Keratinocyte (primary cell): Measurements from ENCODE around the gene ACACA. TPM values are rescaled to one million over a fixed set of nuclear protein-coding genes. Genes with fewer than 3 reads are reported as not detected.

Experiments used
- DNase-seq: peaks from one replicate; pipeline ENCODE4 v3.0.0-alpha.2; 2011; ENCODE audit warnings: low read depth, missing footprints, low spot score
- FAIRE-seq: peaks from 2 replicates; lab custom pipeline; 2011; peaks lifted over from hg19 to GRCh38; lab: Jason Lieb, UNC
- H2AFZ ChIP-seq: 2 replicates; pipeline ENCODE4 v1.6.0; 2012; ENCODE audit warnings: low read length, control low read depth, inconsistent platforms; ENCODE audit not compliant: control insufficient read depth
- H3K27ac ChIP-seq: 2 replicates; pipeline ENCODE4 v1.5.1; 2011; ENCODE audit warnings: low read length; ENCODE audit not compliant: control insufficient read depth, insufficient read depth
- H3K27me3 ChIP-seq: 3 replicates; pipeline ENCODE4 v1.6.0; 2011; ENCODE audit warnings: low read length; ENCODE audit not compliant: control insufficient read depth, insufficient read depth; ENCODE audit errors: extremely low read depth
- H3K36me3 ChIP-seq, 2 experiments: 2 replicates in 1 of 2; 3 replicates in 1 of 2; pipeline ENCODE4 v1.5.1; 2011; ENCODE audit warnings: low read length in 2 of 2, mild to moderate bottlenecking in 1 of 2; ENCODE audit not compliant: control insufficient read depth in 2 of 2, insufficient read depth in 2 of 2; ENCODE audit errors: extremely low read depth in 1 of 2
- H3K4me1 ChIP-seq: 3 replicates; pipeline ENCODE4 v1.5.1; 2011; ENCODE audit warnings: low read length; ENCODE audit not compliant: control insufficient read depth, insufficient read depth; ENCODE audit errors: extremely low read depth
- H3K4me2 ChIP-seq: 3 replicates; pipeline ENCODE4 v1.6.0; 2011; ENCODE audit warnings: low read depth, low read length; ENCODE audit not compliant: control insufficient read depth, insufficient read depth; ENCODE audit errors: extremely low read depth
- H3K4me3 ChIP-seq, 3 experiments: fragments of 200-600 bp in 1 of 3; sonication (generic) in 1 of 3; 2 replicates in 2 of 3; 3 replicates in 1 of 3; pipeline ENCODE4 v1.5.1; 2011 to 2016; ENCODE audit warnings: low read length in 3 of 3, mild to moderate bottlenecking in 3 of 3, control low read depth in 2 of 3, inconsistent platforms in 1 of 3, low read depth in 1 of 3, mixed read lengths in 1 of 3, mixed run types in 1 of 3, moderate library complexity in 1 of 3; ENCODE audit not compliant: control insufficient read depth in 2 of 3, insufficient read depth in 2 of 3; ENCODE audit errors: extremely low read depth in 1 of 3
- H3K79me2 ChIP-seq: 2 replicates; pipeline ENCODE4 v1.6.0; 2012; ENCODE audit warnings: low read length; ENCODE audit not compliant: control insufficient read depth, insufficient read depth
- H3K9ac ChIP-seq: 3 replicates; pipeline ENCODE4 v1.6.0; 2011; ENCODE audit warnings: low read length; ENCODE audit not compliant: control insufficient read depth, insufficient read depth; ENCODE audit errors: extremely low read depth
- H3K9me1 ChIP-seq: 3 replicates; pipeline ENCODE4 v1.6.0; 2011; ENCODE audit warnings: low read length; ENCODE audit not compliant: control insufficient read depth, insufficient read depth; ENCODE audit errors: extremely low read depth
- H3K9me3 ChIP-seq: 2 replicates; pipeline ENCODE4 v1.5.1; 2012; ENCODE audit warnings: low read depth, low read length; ENCODE audit not compliant: control insufficient read depth
- H4K20me1 ChIP-seq: 3 replicates; pipeline ENCODE4 v1.6.0; 2011; ENCODE audit warnings: low read length; ENCODE audit not compliant: control insufficient read depth, insufficient read depth; ENCODE audit errors: extremely low read depth
- CTCF ChIP-seq, 3 experiments: IDR thresholded peaks in 1 of 3; conservative IDR thresholded peaks in 1 of 3; optimal IDR thresholded peaks in 1 of 3; 2 replicates in 2 of 3; 3 replicates in 1 of 3; pipeline versions ENCODE3 to v1.5.1; 2011; ENCODE audit warnings: low read length in 3 of 3, mild to moderate bottlenecking in 3 of 3, moderate library complexity in 2 of 3, control low read depth in 1 of 3, inconsistent platforms in 1 of 3; ENCODE audit not compliant: insufficient read depth in 2 of 3; ENCODE audit errors: extremely low read depth in 1 of 3
- EZH2 ChIP-seq: IDR thresholded peaks from one replicate; pipeline ENCODE4 v1.6.1; 2012; ENCODE audit warnings: inconsistent platforms, mild to moderate bottlenecking, low read length, moderate library complexity
- dilution Hi-C: fragments of 300-500 bp; cut with MboI; formaldehyde crosslinking; loops from one replicate; pipeline ENCODE4 v1.7.0; 2020; ENCODE audit warnings: low sequenced_read_pairs; ENCODE audit not compliant: extremely low pct_ligation_motif_present
- polyA plus RNA-seq, 5 experiments: library from polyadenylated mRNA; depleted of rRNA in 3 of 5; stranded (reverse) in 3 of 5; stranded (forward) in 1 of 5; unstranded in 1 of 5; fragments of >200 nt; gene quantifications; 1 replicate in 1 of 5; 2 replicates in 3 of 5; 3 replicates in 1 of 5; pipeline versions ENCODE4 v1.2.1 to v1.2.3, GENCODE V29; 2011 to 2012; ENCODE audit warnings: missing spikeins in 2 of 5, low read depth in 1 of 5, low replicate concordance in 1 of 5

The ACACA gene
- polyA plus RNA-seq, 1 donor (not counting 4 experiments of a cell fraction or from before 2014, with no cell fraction given): 85.8 TPM

DNA sequence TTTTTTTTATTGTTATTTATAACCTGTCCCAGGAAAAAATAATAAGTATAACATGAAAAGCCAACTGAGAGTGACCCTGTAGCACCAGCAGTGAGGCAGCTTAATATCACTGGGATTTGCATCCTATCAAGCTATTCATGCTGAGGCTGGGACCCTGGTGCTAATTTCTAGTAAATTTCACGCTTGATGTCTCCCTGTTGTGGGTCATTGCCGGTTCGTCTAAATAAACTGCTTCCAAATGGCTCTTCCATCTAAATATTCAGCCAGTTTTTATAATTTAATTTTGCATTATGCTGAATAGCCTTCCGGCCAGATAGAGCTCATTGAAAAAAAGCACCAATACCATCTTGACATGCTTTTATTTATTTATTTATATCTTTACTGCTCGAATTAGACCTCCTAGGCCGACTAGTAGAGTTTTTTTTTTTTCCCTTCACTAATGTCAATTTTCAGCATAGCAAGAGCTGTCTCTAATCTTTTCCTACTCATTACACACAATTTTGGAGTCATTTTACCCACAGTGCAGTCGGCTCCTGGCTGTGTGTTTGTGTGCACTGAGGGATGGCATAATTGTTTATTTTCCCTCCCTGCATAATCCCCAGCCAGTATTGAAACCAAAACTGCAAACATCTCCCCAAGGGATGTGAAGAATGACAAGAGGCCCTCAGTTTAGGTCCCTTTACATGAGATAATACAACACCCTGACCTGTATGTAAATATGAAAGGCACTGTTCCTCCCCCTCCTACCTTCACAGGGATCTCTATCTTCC is 289.1 kb downstream of the ACACA start:
- H3K9ac ChIP-seq: no peak overlapping the region
- dilution Hi-C loops: no loop called here
- H2AFZ ChIP-seq: no peak overlapping the region
- FAIRE-seq: no peak
- no peaks in the 10 kb centered on the region for H3K79me2 ChIP-seq
- H3K4me3 ChIP-seq: no peak overlapping the region
- H3K4me1 ChIP-seq: no peaks in the 10 kb centered on the region
- H3K36me3 ChIP-seq: peaks cover 33 to 34% of the 10 kb centered on the region in 2 experiments
- no peaks in the 10 kb centered on the region for H3K9me1 ChIP-seq
- no peaks in the 10 kb centered on the region for H3K27me3 ChIP-seq
- H3K9me3 ChIP-seq: no peaks in the 10 kb centered on the region
- H3K4me2 ChIP-seq: no peak overlapping the region
- no peak overlapping the region for H3K27ac ChIP-seq
- TF ChIP-seq CTCF (optimal IDR thresholded peaks at IDR 0.05 in 1 of 3, IDR thresholded peaks at IDR 0.05 in 1 of 3, conservative IDR thresholded peaks at IDR 0.05 in 1 of 3; ENCODE audit: extremely low read depth in 1 of 3, insufficient read depth in 2 of 3, low read length in 3 of 3): no peak
- TF ChIP-seq EZH2: no peak
- no peak for DNase-seq
- no peaks in the 10 kb centered on the region for H4K20me1 ChIP-seq

- H3K4me2 ChIP-seq: no peak overlapping the region
- no peaks in the 10 kb centered on the region for H3K4me1 ChIP-seq
- no peaks in the 10 kb centered on the region for H3K9me1 ChIP-seq
- H3K79me2 ChIP-seq: no peaks in the 10 kb centered on the region
- H2AFZ ChIP-seq: no peak overlapping the region
- H3K27ac ChIP-seq: no peak overlapping the region
- H3K4me3 ChIP-seq: no peak overlapping the region
- no peaks in the 10 kb centered on the region for H3K27me3 ChIP-seq
- DNase-seq (no peak), FAIRE-seq (no peak)
- no peaks in the 10 kb centered on the region for H4K20me1 ChIP-seq
- no peak overlapping the region for H3K9ac ChIP-seq
- peaks cover 30 to 31% of the 10 kb centered on the region in 2 experiments for H3K36me3 ChIP-seq
- no peak for TF ChIP-seq CTCF (optimal IDR thresholded peaks at IDR 0.05 in 1 of 3, IDR thresholded peaks at IDR 0.05 in 1 of 3, conservative IDR thresholded peaks at IDR 0.05 in 1 of 3; ENCODE audit: extremely low read depth in 1 of 3, insufficient read depth in 2 of 3, low read length in 3 of 3)
- no peak for TF ChIP-seq EZH2
- dilution Hi-C loops: no loop called here
- H3K9me3 ChIP-seq: no peaks in the 10 kb centered on the region
Measured at GRCh38 chr17:37116671-37117185, 289.9 kb downstream of the ACACA start.
